ENCODE measurements around the gene TRMT11. TPM values are rescaled to one million over a fixed set of nuclear protein-coding genes. Genes with fewer than 3 reads are reported as not detected.

The TRMT11 gene
- total RNA-seq, 1 donor from 2014 or later: 19.7 TPM

GRCh38 chr6:125951323-125951722, 35.0 kb upstream of the TRMT11 start:
- no peak for DNase-seq (ENCODE audit: low read depth)
- TF ChIP-seq, protein P1, sequence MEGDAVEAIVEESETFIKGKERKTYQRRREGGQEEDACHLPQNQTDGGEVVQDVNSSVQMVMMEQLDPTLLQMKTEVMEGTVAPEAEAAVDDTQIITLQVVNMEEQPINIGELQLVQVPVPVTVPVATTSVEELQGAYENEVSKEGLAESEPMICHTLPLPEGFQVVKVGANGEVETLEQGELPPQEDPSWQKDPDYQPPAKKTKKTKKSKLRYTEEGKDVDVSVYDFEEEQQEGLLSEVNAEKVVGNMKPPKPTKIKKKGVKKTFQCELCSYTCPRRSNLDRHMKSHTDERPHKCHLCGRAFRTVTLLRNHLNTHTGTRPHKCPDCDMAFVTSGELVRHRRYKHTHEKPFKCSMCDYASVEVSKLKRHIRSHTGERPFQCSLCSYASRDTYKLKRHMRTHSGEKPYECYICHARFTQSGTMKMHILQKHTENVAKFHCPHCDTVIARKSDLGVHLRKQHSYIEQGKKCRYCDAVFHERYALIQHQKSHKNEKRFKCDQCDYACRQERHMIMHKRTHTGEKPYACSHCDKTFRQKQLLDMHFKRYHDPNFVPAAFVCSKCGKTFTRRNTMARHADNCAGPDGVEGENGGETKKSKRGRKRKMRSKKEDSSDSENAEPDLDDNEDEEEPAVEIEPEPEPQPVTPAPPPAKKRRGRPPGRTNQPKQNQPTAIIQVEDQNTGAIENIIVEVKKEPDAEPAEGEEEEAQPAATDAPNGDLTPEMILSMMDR (conservative IDR thresholded peaks at IDR 0.05; ENCODE audit: low read depth, low read length): no peak
- no peak overlapping the region for H3K4me3 ChIP-seq (ENCODE audit: low read depth, low read length)

DNA sequence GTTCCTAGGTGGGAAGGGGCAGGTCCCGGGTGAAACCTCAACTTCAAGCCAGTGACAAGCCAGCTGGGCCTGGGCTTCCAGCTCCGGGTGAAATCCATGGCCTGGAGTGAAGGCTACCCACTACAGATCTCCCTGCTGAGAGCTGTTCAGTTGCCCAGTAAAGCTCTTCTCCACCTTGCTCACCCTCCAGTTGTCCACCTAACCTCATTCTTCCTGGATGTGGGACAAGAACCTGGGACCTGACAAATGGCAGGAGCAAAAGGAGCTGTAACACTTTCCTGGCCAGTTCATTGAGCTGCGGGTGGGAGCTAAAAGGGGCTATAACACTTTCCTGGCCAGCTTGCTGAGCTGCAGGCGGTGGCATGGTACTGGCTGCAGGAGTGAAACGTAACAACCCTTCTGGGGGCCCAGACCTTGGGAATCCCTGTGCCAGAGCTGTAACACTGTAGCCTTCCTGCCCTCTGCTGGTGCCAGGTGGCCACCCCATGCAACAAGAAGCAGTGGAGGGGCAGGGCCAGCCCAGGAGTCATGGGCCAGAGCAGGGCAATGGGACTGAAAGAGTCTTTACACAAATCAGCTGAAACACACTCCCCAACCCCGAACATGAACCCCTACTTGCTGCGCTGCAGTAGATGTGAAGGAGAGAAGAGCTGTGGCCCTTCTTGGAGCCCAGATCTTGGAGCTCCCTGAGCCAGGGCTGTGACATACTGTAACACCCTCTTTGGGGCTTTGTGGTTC, 33.4 kb upstream of the TRMT11 start:
- H3K4me3 ChIP-seq (ENCODE audit: low read depth, low read length): no peak overlapping the region
- TF ChIP-seq, protein P1 (conservative IDR thresholded peaks at IDR 0.05; ENCODE audit: low read depth, low read length): peak; percentile 61
- DNase-seq (ENCODE audit: low read depth): no peak

GRCh38 chr6:125953502-125953875, 32.9 kb upstream of the TRMT11 start:
- TF ChIP-seq, protein P1 (conservative IDR thresholded peaks at IDR 0.05; ENCODE audit: low read depth, low read length): peak; percentile 53
- no peak overlapping the region for H3K4me3 ChIP-seq (ENCODE audit: low read depth, low read length)
- DNase-seq (ENCODE audit: low read depth): no peak

DNA sequence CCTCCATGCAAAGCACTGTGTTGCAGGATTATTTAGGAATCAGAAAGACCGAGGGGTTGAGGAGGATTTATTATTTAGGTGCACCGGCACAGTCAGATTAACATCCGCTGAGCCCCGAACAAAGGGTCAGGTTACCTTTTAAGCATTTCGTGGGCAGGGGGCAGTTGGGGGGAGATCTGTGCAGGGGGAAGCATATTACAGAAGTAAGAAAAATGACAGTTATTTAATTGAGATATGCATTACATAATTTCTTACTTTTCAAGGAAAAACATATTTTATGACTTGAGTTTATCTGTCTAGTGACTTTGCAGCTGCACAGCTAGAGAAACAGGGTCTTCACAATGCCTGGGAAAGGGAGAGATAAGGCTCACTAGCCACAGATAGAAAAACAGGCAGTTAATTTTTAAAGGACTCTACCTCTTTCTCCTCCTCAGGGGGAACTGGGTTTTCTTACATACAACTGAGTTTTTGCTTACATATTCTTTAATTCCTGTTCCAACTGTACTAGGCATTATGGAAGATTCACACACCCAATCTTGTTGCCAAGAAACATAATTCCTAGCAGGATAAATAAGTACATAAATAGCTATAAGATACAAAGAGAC, 31.5 kb upstream of the TRMT11 start:
- no peak for DNase-seq (ENCODE audit: low read depth)
- H3K4me3 ChIP-seq (ENCODE audit: low read depth, low read length): no peak overlapping the region

DNA sequence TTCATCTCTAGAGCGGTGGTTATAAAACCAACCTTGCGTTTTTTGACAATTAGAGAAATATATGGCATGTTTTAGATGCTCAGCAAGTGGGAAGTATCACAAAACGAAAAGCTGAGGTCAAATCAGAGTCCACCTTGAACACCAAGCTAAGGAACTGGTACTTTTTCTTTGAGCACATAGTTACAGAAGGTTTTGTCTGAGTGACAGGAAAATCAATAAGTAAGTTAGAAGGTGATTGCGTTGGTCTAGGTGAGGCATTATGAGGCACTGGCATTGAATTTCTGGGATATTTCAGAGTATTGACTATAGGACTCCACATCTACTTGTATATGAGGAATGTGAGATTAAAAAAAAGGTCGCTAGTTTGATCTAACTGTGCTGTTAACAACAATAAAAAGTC, 30.4 kb upstream of the TRMT11 start:
- TF ChIP-seq, protein P1 (conservative IDR thresholded peaks at IDR 0.05; ENCODE audit: low read depth, low read length): no peak
- H3K4me3 ChIP-seq (ENCODE audit: low read depth, low read length): peak overlapping the region; percentile 92
- no peak for DNase-seq (ENCODE audit: low read depth)

More for the DNA sequence above, 31.5 kb upstream of the TRMT11 start:
- TF ChIP-seq, protein P1 (conservative IDR thresholded peaks at IDR 0.05; ENCODE audit: low read depth, low read length): no peak

DNA sequence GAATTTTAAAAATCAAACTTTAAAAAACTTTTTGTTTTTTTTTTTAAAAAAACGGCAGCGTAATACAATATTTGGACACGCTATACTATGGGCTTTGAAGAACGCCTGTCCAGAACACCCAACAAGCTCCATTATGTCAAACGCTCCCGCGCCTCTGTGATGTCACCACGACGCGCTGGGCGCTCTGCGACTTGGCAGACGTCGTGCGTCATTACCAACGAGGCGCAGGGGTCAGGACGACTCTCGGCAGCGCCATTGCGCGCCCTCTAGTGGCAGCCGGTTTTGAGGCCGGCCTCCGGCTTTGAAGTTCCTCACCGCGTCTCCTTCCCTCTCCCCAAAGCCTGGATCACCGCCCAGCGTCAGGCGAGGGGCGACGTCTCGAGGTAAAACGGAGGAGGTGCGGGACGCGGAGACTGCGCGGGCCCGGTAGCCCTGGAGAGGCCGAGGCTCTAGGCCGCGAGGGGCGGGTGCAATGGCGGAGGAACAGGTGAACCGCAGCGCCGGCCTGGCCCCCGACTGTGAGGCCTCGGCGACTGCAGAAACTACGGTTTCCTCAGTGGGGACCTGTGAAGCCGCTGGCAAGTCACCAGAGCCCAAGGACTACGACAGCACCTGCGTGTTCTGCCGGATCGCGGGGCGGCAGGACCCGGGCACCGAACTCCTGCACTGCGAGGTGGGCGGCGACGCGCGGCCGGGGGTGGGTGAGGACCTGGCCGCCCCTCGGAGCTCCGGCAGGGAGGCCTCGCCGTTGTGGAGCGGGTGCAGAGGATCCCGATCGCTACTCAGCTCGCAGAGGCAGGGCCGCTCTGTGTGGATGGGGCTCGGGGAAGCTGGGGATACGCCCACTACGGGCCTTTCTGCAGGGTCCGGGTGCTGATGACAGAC, 29.6 kb upstream of the TRMT11 start, which contains the start of gene HINT3:
Gene HINT3, plus strand, starts transcription at position 265 of the 885 bp plus-strand sequence. Its CDS starts 208 bp downstream, at position 473.
- peak within 1 kb of the TSS; percentile 92 for H3K4me3 ChIP-seq (ENCODE audit: low read depth, low read length)
- DNase-seq (ENCODE audit: low read depth): peak; percentile 56
- TF ChIP-seq, protein P1 (conservative IDR thresholded peaks at IDR 0.05; ENCODE audit: low read depth, low read length): peak; percentile 95

Data from epithelial cell of proximal tubule (primary cell).